Parathyroid adenoma (tissue), 2 donors: ENCODE results near the gene EIF1B.

Experiments
- H2AFZ ChIP-seq: fragments of 300-600 bp; sonication (generic); one replicate; pipeline ENCODE4 v1.7.0; 2017; ENCODE audit warnings: antibody characterized with exemption, mild to moderate bottlenecking
- H3K27ac ChIP-seq: fragments of 300-600 bp; sonication (generic); one replicate; pipeline ENCODE4 v1.7.0; 2017
- H3K27me3 ChIP-seq: fragments of 300-600 bp; sonication (generic); one replicate; pipeline ENCODE4 v1.7.0; 2017; ENCODE audit warnings: low read length; ENCODE audit not compliant: control insufficient read depth, insufficient read depth
- H3K36me3 ChIP-seq: fragments of 300-600 bp; sonication (generic); one replicate; pipeline ENCODE4 v1.7.0; 2017; ENCODE audit warnings: low read length; ENCODE audit not compliant: control insufficient read depth, insufficient read depth
- H3K4me1 ChIP-seq: fragments of 300-600 bp; sonication (generic); one replicate; pipeline ENCODE4 v1.7.0; 2017; ENCODE audit warnings: control low read depth
- H3K4me2 ChIP-seq: fragments of 300-600 bp; sonication (generic); one replicate; pipeline ENCODE4 v1.7.0; 2017; ENCODE audit warnings: low read length
- H3K4me3 ChIP-seq: fragments of 300-600 bp; sonication (generic); one replicate; pipeline ENCODE4 v1.7.0; 2017; ENCODE audit warnings: low read depth, low read length
- H3K79me2 ChIP-seq: fragments of 300-600 bp; sonication (generic); one replicate; pipeline ENCODE4 v1.7.0; 2017; ENCODE audit warnings: control low read depth
- H3K9ac ChIP-seq: fragments of 300-600 bp; sonication (generic); one replicate; pipeline ENCODE4 v1.7.0; 2017; ENCODE audit warnings: mild to moderate bottlenecking
- H3K9me3 ChIP-seq: fragments of 300-600 bp; sonication (generic); one replicate; pipeline ENCODE4 v1.7.0; 2017; ENCODE audit warnings: low read length; ENCODE audit not compliant: control insufficient read depth
- TF ChIP-seq, protein P1 (sequence below): fragments of 300-600 bp; sonication (generic); IDR thresholded peaks from one replicate; pipeline ENCODE4 v1.7.0; 2017; ENCODE audit warnings: antibody characterized with exemption, mild to moderate bottlenecking
- donor health status: primary hyperparathyroidism.

EIF1B gene

GRCh38 chr3:40336511-40337135 lies 27.1 kb downstream of the EIF1B start:
- no peak overlapping the region for H3K9ac ChIP-seq
- no peak overlapping the region for H3K4me2 ChIP-seq
- no peak overlapping the region for H3K4me3 ChIP-seq
- no peaks in the 10 kb centered on the region for H3K27me3 ChIP-seq
- no peak overlapping the region for H3K27ac ChIP-seq
- H3K9me3 ChIP-seq, result no peaks in the 10 kb centered on the region
- H3K79me2 ChIP-seq, result no peaks in the 10 kb centered on the region
- no peaks in the 10 kb centered on the region for H3K4me1 ChIP-seq
- no peaks in the 10 kb centered on the region for H3K36me3 ChIP-seq
- TF ChIP-seq, protein P1, sequence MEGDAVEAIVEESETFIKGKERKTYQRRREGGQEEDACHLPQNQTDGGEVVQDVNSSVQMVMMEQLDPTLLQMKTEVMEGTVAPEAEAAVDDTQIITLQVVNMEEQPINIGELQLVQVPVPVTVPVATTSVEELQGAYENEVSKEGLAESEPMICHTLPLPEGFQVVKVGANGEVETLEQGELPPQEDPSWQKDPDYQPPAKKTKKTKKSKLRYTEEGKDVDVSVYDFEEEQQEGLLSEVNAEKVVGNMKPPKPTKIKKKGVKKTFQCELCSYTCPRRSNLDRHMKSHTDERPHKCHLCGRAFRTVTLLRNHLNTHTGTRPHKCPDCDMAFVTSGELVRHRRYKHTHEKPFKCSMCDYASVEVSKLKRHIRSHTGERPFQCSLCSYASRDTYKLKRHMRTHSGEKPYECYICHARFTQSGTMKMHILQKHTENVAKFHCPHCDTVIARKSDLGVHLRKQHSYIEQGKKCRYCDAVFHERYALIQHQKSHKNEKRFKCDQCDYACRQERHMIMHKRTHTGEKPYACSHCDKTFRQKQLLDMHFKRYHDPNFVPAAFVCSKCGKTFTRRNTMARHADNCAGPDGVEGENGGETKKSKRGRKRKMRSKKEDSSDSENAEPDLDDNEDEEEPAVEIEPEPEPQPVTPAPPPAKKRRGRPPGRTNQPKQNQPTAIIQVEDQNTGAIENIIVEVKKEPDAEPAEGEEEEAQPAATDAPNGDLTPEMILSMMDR, result no peak
- H2AFZ ChIP-seq, result no peak overlapping the region

GRCh38 chr3:40337136-40338108 lies 27.9 kb downstream of the EIF1B start:
- Histone ChIP-seq H3K36me3 (no peaks in the 10 kb centered on the region), H3K4me2 (no peak overlapping the region)
- TF ChIP-seq, protein P1, result no peak

GRCh38 chr3:40339871-40340270 lies 30.4 kb downstream of the EIF1B start:
- Histone ChIP-seq H3K27me3 (no peaks in the 10 kb centered on the region), H3K4me3 (no peak overlapping the region), H3K79me2 (no peaks in the 10 kb centered on the region), H3K36me3 (no peaks in the 10 kb centered on the region), H3K9me3 (no peaks in the 10 kb centered on the region), H3K4me1 (no peaks in the 10 kb centered on the region), H3K9ac (no peak overlapping the region), H3K4me2 (no peak overlapping the region), H2AFZ (no peak overlapping the region), H3K27ac (no peak overlapping the region)
- TF ChIP-seq, protein P1, result no peak

More at GRCh38 chr3:40337136-40338108, 27.9 kb downstream of the EIF1B start:
- Histone ChIP-seq H3K9ac (no peak overlapping the region), H3K27me3 (no peaks in the 10 kb centered on the region), H3K4me3 (no peak overlapping the region), H3K79me2 (no peaks in the 10 kb centered on the region), H2AFZ (no peak overlapping the region), H3K4me1 (no peaks in the 10 kb centered on the region), H3K9me3 (no peaks in the 10 kb centered on the region), H3K27ac (no peak overlapping the region)

GRCh38 chr3:40340541-40341170 lies 31.1 kb downstream of the EIF1B start:
- TF ChIP-seq, protein P1, result no peak
- Histone ChIP-seq H3K79me2 (no peaks in the 10 kb centered on the region), H3K36me3 (no peaks in the 10 kb centered on the region), H3K4me3 (no peak overlapping the region), H3K9me3 (no peaks in the 10 kb centered on the region), H3K4me1 (no peaks in the 10 kb centered on the region), H3K4me2 (no peak overlapping the region), H2AFZ (no peak overlapping the region), H3K27ac (no peak overlapping the region), H3K27me3 (no peaks in the 10 kb centered on the region), H3K9ac (no peak overlapping the region)
